Stimulated activated CD8-positive, alpha-beta memory T cell treated with anti-CD3 and anti-CD28 coated beads, Interleukin-7, amount 100 ng/mL, for 24 hours (primary cell): ENCODE results near the gene PLLP.

Source experiments
- DNase-seq: peaks from one replicate; pipeline ENCODE4 v3.0.0-alpha.2; 2020; ENCODE audit warnings: low read depth

Gene PLLP, protein sequence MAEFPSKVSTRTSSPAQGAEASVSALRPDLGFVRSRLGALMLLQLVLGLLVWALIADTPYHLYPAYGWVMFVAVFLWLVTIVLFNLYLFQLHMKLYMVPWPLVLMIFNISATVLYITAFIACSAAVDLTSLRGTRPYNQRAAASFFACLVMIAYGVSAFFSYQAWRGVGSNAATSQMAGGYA

GRCh38 chr16:57284209-57284951, at the start of gene PLLP:
PLLP (minus strand) TSS chr16:57284672; CDS start chr16:57284540, 132 bp downstream.
- DNase-seq = no peak

DNA sequence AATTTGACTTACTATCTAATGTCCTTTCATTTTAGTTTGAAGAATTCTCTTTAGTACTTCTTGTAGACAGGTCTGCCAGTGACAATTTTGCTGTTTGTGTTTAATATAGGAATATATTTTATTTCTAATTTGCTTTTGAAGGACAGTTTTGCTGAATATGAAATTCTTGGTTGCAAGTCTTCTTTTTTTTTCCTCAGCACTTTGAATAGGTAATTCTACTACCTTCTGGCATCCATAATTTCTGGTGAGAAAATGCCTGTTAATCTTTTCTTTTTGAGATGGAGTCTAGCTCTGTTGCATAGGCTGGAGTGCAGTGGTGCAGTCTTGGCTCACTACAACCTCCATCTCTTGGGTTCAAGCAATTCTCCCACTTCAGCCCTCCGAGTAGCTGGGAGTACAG, 48.9 kb upstream of the PLLP start:
- no peak for DNase-seq

DNA sequence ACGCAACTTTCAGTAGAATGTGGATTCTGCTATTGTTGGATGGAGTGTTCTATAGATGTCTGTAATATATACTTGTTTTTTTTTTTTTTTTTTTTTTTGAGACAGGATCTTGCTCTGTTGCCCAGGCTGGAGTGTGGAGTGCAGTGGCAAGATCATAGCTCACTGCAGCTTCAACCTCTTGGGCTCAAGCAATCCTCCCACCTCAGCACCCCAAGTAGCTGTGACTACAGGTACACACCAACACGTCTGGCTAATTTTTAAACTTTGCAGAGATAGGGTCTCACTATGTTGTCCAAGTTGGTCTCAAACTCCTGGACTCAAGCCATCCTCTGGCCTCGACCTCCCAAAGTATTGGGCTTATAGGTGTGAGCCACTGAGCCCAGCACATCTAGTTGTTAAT, 46.9 kb upstream of the PLLP start:
- DNase-seq = no peak

DNA sequence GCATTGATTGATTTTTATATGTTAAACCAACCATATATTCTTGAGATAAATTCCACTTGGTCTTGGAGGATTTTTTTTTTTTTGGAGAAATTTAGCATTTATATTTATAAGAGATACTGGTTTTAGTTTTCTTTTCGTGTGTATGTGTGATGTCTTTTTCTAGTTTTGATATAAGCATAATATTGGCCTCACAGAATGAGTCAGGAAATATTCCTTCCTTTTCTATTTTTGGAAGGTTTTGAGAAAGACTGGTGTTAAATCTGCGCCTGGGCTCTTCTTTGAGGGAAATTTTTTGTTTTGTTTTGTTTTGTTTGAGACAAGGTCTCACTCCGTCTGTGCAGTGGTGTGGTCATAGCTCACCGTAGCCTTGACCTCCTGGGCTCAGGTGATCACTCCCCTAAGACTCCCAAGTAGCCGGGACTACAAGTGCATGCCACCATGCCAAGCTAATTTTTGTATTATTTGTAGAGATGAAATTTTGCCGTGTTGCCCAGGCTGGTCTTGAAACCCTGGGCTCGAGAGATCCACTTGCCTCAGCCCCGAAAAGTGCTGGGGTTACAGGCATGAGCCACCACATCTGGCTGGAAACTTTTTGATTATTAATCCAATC, 45.4 kb upstream of the PLLP start:
- DNase-seq = no peak

DNA sequence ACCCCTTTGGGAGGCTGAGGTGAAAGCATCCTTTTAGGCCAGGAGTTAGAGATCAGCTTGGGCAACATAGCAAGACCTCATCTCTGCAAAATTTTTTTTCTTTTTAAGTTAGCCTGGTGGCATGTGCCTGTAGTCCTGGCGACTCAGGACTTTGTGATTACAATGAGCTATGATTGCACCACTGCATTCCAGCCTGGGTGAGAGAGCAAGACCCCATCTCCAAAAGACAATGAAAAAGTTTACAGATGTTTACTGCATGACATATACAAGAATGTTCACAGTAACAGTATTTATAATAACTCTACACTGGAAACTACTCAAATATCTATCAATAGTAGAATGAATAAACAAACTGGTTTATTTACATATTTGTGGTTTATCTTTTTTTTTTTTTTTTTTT, 41.0 kb upstream of the PLLP start:
- DNase-seq = no peak

- DNase-seq = no peak
Measured at GRCh38 chr16:57324749-57325148, 40.3 kb upstream of the PLLP start.

DNA sequence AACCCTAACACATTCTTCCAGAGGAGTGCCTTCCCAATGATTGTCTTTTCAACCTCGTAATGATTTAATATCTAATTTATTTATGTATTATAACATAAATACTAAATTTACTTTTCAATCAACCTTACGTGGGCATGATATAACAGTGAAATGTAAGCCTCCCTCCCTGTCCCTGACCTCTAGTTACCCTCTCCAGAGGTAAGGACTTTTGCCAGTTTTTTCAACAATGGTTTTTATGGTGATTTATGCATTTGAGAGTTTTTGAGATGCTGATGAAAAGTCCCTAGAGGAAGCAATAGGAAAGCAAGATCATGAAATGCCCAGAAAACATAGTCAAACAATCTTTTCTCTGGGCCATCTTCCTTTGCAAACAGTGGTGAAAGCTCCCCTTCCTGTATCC, 35.2 kb upstream of the PLLP start:
- DNase-seq = no peak

DNA sequence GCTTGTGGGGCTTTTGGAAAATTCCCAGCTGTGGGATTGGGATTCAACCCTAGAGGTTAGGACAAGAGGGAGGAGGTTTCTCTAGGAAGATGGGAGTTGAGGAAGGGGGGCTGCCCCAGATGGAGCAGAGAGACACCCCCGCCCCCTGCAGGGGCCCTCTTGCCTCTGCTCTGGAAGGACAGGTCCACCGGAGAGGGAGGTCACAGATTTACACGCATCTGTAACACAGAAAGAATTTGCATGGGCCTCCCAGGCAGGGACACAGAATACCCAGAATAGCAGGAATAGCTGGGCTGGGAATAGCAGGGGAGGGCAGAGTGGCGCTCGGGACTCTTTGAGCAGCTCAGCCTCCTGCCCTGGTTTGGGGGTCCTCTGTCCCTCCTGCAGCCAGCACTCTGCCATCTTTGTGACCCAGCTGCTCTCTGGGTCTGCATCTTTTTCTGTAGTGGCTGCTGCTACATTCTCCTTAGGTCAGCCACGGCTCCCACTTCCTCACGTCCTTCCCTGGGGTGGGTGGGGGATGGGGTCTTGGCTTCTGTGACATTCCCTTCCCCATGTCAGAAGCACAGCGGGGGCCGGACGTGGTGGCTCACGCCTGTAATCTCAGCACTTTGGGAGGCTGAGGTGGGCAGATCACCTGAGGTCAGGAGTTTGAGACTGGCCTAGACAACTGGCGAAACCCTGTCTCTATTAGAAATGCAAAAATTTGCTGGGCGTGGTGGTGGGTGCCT, 33.9 kb upstream of the PLLP start:
- no peak for DNase-seq

- DNase-seq = no peak
Measured at GRCh38 chr16:57316390-57317017, 32.0 kb upstream of the PLLP start.

DNA sequence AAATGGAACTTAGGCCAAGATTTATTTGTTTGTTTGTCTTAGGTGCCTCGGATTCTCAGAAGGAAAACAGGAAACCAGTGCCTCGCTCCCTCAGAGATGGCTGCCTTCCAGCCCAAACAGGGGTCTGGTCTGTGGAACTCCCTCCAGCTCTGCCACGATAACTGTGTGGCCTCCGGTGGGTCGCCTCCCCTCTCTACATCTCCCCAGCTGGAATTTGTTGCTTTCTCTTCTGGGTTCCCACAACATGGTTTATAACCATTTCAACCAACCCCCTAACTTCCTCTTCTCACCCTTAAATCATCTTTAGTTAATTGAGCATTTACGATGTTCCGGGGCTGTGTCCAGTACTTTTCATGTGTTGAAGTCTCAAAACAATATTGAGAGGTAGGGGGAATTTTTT, 30.9 kb upstream of the PLLP start:
- no peak for DNase-seq

- no peak for DNase-seq
Measured at GRCh38 chr16:57314161-57314785, 29.8 kb upstream of the PLLP start.

- no peak for DNase-seq
Measured at GRCh38 chr16:57313509-57313908, 29.0 kb upstream of the PLLP start.

DNA sequence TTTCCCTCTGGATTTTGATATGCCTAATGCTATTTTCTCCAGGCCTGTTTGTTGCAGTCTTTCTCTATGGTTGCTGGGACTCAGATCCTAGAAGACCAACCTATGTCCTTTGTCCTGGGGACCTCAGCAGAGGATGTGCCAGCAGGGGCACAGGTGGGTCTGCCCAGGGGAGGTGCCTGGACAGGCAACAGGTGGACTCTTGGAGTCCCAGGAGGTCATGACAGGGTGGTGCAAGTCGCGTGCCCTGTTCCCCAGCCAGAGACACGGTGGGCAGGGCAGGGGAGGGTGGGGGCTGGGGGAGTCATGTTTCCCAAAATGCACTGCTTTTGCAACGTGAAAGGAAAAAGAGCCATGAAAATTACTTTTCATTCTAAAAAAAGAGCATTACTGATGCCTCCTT, 26.3 kb upstream of the PLLP start:
- no peak for DNase-seq

DNA sequence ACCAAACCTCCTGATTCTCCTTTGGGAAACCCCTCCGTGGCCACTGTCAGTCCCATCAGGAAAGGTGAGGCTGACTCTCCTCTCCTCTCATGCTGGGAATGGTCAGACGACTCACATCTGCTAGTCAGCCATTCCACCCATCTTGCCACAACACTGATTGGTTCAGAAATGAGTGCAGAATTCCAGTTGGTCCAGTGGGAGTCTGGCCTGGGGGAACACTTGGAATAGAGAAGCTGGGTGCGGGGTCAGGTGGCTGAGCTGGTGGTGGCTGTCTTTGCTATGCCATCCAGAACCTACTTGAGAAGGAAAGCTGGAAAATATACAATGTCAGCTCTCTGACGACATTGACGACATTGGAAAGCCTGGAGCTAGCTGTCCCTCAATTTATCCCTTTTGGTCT, 23.6 kb upstream of the PLLP start:
- no peak for DNase-seq

GRCh38 chr16:57307365-57307764, 22.9 kb upstream of the PLLP start:
- no peak for DNase-seq

- no peak for DNase-seq
Measured at GRCh38 chr16:57306676-57307341, 22.3 kb upstream of the PLLP start.

DNA sequence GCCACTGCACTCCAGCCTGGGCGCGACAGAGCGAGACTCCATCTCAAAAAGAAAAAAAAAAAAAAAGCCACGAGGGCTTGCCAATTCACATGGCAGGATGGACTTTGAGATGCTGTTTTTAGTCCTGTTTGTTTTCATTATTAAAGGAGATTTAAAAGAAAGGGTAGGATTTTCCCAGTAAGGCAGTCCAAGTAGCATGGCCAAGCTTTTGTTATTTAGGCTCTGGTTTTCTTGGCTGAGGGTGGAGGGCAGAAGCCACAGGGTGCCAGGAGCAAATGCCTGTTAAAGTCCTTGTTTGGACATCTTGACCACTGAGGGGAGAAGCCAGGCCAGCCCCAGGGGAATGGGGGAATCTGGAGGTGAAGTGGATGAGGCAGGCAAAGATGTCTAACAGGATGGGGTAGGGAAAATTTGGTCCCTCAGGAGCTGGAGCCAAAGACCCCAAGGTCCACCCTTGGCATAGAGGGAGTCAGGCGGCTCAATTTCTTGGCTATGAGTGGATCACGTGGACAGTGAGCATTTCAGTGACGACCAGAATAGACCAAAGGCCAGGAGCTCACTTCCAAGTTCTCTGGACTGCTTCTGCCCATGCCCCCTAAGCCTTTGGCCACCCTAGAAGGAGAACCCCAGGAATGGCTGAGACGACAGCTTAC, 20.8 kb upstream of the PLLP start:
- DNase-seq = no peak

- DNase-seq = no peak
Measured at GRCh38 chr16:57304169-57305061, 19.9 kb upstream of the PLLP start.

- no peak for DNase-seq
Measured at GRCh38 chr16:57303910-57304168, 19.4 kb upstream of the PLLP start.
